Activated CD4-positive, alpha-beta T cell treated with anti-CD3 and anti-CD28 coated beads, Interleukin-2, amount 50 U/mL, for 24 hours (primary cell): Measurements from ENCODE around the gene HNRNPCL4.
"Not testable (repeated sequence)": the region's sequence is repeated elsewhere in the genome, so short reads cannot be mapped to it uniquely, and the experiment has no call there.

Experiments
- DNase-seq, 2 donors: peaks; one replicate each; pipeline ENCODE4 v3.0.0-alpha.2; 2020; ENCODE audit warnings: low read depth in 1 of 2, low spot score in 1 of 2

The HNRNPCL4 gene

GRCh38 chr1:13165531-13165930, at the start of gene HNRNPCL4:
Gene HNRNPCL4, minus strand, starts transcription at chr1:13165631. Its CDS starts 164 bp downstream, at chr1:13165467.
- DNase-seq = not testable (repeated sequence)

GRCh38 chr1:13208712-13209111, 43.3 kb upstream of the HNRNPCL4 start:
- DNase-seq = not testable (repeated sequence)

GRCh38 chr1:13201309-13201708, 35.9 kb upstream of the HNRNPCL4 start, which contains the start of gene PRAMEF13:
Gene PRAMEF13, minus strand, starts transcription at chr1:13201409. Its CDS starts 1,820 bp downstream, at chr1:13199589.
- not testable (repeated sequence) for DNase-seq

- DNase-seq = not testable (repeated sequence)
These were observed 6.1 kb upstream of the HNRNPCL4 start, which contains the start of gene PRAMEF9 for GRCh38 chr1:13171548-13171947. Gene PRAMEF9, plus strand, starts transcription at chr1:13171848. Its CDS starts 3,433 bp downstream, at chr1:13175281.

DNA sequence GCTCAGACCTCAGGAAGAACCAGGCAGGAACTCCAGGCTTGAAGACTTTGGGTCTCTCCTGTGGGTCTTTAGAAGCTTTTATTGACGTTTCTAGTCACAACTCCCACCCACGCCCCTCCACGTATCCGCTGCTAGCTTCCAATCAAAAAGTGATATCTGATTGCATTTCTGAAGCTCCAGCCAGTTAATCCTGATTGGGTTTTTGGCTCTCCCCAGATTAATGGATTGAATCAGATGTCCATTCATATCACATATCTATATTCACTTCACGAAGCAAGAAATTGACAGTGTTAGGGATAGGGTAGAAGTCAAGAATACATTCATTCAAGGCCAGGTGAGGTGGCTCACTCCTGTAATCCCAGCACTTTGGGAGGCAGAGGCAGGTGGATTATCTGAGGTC, 9.5 kb downstream of the HNRNPCL4 start, which contains the start of gene PRAMEF26:
Gene PRAMEF26, minus strand, starts transcription at position 101 of the 400 bp plus-strand sequence. CDS start 2,914 bp downstream, outside the sequence.
- DNase-seq = not testable (repeated sequence)

DNA sequence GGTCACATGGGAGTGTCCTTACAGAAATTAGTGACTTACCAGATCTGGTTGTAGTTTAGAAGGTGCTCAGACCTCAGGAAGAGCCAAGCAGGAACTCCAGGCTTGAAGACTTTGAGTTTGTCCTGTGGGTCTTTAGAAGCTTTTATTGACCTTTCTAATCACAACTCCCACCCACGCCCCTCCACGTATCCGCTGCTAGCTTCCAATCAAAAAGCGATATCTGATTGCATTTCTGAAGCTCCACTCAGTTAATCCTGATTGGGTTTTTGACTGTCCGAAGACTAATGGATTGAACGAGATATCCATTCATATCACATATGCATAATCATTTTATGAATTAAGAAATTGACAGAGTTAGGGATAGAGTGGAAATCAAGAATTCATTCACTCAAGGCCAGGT, 48.7 kb downstream of the HNRNPCL4 start, which contains the start of gene HNRNPCL2:
Gene HNRNPCL2, minus strand, starts transcription at position 101 of the 400 bp plus-strand sequence. CDS start 454 bp downstream, outside the sequence.
- not testable (repeated sequence) for DNase-seq
